HG02610 (cell line): ENCODE results near the gene EML2.

ENCODE experiments used
- ATAC-seq: cut with Tn5 transposase; IDR thresholded peaks from one replicate; pipeline ENCODE4 v1.9.1; 2021; ENCODE audit warnings: mild to moderate bottlenecking, moderate library complexity; ENCODE audit not compliant: unreplicated experiment

EML2 gene

DNA sequence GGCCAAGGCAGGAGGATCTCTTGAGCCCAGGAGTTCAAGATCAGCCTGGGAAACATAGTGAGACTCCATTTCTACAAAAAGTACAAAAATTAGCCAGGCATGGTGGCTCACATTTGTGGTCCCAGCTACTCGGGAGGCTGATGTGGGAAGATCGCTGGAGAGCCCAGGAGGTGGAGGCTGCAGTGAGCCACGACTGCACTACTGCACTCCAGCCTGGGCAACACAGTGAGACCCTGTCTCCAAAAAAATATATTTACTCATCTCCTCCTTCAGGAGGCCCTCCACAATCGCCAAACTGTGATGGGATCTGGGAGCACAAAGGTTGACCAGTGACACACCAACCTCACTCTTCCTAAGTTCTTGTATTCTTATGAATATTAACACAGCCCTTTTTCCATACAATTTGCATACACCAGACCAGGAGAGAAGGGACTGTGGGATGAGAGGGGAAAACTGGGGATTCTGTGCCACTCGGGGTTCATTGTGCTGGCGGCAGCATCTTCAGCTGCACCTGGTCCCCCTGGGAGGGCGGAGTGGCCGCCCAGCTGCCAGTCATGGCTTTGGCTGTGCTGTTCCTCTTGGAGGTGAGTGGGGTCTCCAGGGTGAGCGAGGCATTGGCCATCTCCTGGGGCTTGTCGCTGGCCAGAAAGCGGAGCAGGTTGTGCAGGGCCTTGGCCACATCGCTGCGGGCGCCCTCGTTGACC, 48.7 kb downstream of the EML2 start:
- no peak for ATAC-seq

DNA sequence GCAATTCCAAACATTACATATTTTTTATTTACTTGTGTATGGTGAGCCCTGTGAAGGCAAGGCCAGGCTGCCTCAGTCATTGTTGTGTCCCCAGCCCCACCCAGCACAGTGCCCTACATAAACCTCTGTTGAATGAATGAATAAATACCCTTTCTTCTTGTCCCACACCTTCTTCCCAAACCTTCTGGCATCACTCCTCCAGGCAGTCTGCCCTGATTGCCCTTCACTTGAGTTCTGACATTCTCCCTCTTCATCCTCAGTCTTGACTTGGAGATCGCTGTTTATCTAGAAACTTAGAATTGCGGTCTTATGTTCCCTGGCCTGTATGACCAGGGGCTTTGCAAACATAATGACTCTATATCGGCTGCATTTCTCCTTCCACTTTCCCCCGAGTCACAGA, 49.4 kb downstream of the EML2 start:
- no peak for ATAC-seq

DNA sequence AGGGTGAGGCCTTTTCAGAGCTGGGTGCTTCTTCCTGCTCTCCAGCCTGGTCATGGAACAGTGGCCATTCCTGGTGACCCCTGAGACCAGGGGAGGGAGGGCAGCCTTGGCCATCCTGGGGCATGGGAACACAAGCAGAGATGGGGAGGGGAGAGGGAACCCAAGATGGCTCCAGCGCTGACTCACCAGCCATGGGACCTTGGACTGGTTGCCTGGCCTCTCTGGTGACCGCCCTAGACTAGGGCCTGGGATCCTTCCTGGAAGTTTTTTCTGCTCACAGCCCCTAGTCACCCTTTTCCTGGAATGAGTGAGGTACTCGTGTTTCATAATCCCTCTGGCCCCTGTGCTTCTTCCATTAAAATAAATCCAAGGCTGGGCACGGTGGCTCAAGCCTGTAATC, 51.3 kb downstream of the EML2 start:
- ATAC-seq = no peak

DNA sequence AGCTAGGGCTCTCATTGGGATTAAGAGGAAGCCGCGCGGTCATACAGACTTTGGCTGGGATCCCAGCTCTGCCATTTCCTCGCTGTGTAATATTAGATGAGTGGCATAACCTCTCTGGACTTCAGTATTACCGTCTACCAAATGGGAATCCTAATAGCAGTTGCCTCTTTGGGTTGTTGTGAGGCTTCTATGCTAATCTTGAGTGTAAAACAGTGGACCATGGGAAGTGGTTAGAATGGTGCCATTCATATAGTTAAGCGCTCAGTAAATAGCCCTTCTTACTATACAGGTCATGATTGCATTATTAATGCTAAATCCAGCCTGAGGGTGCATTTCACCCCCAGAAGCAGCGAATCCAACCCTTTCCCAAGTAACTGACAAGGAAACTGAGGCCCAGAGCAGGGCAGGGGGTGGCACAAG, 54.0 kb downstream of the EML2 start:
- ATAC-seq = no peak

DNA sequence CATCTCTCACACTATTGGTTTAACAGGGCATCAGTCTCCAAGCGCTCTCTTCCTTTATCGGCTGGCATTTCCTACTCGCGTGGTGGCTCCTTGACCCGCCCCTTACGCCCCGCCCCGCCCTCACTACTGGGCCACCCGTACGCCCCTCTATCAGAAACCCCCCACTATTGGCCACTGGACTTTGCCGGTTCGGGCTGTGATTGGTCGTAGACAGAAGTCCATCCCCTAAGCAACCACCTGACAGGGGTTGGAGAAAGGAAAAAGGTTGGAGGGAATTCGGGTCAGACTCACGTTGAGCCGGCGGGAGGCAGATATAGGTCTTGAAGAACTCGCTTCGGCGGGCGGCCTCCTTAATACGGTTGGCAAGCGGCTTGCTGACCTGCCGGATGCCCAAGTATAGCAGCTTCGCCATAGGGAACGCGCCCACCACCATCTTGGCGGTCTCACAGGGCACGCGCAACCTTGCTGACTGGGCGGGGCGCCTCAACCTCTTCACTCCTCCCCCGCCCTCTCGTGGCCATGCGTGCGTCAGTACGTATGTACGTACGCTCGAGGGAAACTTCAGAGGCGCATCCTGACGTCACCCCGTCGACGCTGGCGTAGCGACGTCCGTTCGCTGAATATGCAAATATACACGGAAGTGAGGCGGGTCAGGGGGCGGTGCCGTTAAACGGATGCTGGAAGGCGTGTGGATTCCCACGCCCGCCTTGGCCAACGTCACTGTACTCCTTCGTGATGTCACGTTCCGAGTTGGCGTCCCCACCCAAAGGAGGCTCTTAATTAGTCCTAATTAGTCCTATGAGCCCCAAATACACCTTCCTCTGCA, 54.7 kb downstream of the EML2 start, which contains the start of gene OPA3:
Gene OPA3 (minus strand): TSS at position 471 of the 826 bp plus-strand sequence. CDS start 38 bp downstream, at position 433.
- ATAC-seq = peak; percentile 88

DNA sequence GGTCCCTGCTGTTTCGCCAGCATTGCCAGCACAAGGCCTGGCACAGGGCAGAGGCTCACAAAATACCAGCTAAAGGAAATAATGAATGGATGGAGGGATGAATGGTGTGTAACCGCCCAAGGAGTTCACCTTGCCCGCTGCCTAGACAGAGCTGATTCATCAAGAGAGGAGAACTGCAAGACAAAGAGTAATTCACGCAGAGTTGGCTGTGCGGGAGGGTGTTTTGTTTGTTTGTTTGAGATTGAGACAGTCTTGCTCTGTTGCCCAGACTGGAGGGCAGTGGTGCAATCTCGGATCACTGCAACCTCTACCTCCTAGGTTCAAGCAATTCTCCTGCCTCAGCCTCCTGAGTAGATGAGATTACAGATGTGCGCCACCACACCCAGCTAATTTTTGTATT, 57.6 kb downstream of the EML2 start:
- no peak for ATAC-seq

DNA sequence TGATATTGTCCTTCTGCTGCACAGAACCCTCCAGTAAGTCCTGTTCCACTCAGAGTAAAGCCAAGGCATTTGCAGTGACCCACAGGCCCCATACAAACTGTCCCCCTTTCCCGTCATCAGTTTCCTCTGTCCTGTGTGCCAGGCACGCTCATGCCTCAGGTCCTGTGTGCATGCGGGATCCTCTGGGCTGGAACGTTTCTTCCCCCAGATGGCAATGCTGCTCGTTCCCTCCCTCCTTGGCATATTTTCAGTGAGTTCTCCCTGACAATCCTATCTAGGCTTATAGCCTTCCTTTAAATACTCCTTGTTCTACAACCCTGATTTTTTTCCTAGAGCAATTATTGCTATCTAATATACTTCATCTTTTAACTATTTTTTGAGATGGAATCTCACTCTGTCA, 60.3 kb downstream of the EML2 start:
- no peak for ATAC-seq

DNA sequence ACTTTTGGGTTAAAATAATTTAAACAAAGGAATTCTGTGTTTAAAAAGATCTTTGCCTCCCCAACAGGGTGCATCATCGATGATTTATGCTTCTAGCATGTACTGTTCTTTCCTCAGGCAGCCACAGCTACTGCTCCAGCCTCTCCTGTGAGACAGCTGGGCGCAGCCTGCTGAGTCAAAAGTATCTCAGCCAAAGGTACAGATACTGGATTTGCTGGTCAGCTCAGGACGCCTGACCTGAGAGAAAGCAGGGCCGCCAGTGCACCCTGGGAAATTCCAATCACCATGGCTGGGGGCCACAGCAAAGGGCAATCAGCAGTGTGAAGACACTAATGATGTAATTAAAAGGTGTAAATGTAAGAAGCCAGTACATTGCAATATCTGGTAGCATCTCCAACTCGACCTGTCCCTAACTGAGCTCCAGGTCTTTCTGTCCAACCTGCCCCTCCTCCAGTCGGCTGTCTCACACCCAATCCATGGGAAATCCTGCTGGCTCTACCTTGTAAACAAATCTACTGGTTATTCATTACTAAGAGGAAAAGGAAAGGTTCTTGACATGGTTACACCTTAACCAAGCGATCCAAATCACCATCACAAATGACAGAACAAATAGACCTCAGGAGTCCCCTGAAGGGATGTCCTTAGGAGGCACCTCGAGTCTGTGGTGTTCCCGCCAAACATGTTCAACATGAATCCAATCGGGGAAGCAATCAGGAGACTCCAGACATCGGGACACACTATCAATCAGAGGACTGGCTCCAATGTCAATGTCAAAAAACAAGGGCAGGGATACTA, 61.9 kb downstream of the EML2 start:
- ATAC-seq = no peak

DNA sequence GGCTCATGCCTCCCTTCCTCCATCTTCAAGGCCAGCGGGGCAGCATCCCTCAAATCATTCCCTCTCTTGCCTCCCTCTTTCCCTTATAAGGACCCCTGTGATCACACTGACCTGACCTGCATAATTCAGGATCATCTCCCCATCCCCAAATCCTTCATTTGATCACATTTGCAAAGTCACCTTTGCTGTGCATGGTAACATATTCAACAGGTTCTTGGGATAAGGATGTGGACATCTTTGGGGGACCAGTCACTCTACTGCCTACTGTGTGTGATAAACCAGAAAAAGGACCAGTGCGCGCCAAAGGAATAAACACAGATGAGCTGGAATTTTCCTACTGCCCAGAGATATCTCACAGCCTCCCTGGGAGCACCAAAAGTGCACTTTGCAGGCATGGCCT, 62.5 kb downstream of the EML2 start:
- ATAC-seq = no peak

DNA sequence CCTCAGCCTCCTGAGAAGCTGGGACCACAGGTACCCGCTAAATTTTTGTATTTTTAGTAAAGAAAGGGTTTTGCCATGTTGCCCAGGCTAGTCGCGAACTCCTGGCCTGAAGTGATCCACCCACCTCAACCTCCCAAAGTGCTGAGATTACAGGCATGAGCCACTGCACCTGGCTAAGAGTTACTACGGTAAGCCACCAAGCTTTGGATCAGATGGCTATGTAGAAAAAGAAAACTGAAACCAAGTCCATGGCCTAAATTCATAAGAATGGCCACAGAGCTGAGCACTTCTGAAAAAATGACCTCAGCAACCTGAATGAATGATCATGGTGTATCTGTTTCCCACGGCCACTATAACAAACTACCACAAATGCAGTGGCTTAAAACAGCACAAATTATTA, 64.0 kb downstream of the EML2 start:
- ATAC-seq = no peak

DNA sequence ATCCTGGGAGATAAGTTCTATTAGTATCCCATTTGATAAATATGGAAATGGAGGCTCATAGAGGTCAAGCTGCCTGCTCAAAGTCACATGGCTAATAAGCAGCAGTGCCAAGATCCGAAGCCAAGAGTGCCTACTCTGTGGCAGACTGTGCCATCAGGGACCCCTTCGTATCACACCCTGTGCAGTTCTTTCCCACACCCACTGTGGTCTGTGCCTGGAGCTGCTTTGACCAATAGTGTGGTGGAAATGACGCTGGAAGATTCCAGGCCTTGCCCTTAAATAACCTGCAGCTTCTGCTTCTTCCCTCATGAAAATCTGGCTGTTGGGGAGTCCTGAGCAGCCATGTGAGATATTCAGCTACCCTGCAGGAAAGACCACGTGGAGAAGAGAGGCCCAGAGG, 64.7 kb downstream of the EML2 start:
- ATAC-seq = no peak

DNA sequence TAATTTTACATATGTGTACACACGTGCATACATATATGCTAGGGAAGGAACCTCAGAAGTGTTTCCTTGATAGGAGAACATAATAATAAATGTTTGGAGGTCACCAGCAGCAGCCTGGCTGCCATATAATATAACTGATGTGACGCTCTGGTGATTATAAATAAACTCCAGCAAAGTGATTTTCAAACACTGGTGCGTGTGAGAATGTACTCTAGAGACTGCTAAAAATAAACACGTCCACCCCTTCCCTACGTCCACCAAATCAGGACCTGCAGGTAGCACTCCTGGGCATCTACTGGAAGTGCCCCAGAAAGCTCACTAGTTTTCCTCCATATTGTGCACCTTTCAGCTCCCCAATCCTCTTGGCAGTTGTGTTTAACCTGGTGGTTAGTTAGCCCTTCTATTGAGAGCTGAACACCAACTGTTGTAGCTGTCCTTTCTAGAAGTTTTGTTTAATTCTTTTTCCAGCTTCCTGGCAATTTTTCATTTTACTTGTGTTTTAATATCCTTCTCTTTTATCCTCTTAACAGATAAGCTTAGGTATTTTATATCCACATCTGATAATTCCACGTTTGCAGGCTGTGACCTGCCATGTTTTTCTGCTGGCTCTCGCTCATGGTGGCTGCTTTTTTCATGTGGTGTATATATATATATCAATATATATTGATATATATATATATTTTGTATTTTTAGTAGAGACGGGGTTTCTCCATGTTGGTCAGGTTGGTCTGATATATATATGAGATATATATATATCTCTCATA, 67.6 kb downstream of the EML2 start:
- no peak for ATAC-seq

DNA sequence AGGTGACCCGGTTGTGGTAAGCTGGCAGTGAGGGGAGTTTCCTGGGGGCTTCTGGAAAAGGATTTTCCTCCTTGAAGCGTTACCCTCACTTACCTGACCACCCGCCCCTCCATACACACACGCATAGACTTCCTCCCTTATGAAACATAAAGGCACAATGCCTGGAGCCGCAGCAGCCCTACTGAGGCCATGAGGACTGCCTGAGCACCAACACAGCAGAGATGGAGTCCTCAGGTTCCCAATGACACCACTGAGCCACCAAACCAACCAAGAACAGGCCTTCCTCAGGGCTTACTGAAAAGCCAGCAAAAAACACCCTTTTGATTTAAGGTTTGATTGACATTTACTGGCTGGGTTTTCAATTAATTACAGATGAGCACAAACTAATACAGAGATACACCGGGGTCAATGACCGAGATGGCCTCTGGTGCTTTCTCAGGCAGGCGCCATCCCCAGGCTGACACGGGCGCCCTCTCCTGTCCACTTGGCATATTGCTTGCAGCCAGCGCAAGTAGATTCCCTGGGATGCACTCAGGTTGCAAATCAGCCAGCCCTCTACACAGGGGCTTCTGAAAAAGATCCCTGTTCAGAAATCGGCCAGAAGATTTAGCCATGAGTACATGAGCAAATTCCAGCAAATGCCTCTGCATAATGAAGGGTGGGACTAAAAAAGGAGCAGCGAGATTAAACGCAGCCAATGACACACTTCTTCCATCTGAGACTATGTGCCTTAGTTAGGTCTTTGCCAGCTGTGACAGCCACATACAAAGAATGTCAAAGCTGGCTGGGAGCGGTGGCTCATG, 69.4 kb downstream of the EML2 start:
- no peak for ATAC-seq

DNA sequence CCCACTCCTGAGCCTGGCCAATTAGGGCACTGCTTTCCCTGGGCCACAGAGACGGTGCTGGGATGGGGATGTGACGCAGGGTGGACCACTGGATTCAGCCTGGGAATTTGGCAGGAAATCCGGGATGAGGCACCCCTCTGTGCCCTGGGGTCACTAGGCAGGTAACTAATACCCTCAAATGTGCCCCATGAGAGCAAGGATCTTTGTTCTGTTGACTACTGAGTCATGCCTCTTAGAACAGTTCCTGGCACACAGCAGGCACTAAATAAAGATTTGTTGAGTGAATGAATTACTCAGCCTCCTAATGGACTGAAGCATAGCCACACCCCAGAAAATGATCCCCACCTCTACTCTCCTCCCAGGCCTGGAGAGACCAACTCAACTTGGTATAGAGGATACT, 70.5 kb downstream of the EML2 start:
- no peak for ATAC-seq

DNA sequence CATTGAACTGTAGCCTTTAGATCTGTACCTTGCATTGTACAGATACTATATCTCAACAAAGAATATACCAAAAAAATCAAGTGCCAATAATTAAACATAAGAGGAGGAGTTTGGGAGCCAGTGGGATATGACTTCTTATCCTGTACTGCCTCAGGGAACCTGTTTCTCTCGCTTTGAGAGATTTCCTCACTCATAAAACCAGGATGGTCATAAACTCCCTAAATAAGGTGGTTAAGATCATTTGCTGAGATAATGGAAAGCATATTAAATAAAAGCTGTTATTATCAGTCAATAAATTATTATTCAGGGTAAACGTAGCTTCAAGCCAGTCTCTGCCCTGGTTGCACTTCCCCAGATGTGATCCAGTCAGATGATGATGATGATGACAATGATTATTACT, 71.6 kb downstream of the EML2 start:
- no peak for ATAC-seq

DNA sequence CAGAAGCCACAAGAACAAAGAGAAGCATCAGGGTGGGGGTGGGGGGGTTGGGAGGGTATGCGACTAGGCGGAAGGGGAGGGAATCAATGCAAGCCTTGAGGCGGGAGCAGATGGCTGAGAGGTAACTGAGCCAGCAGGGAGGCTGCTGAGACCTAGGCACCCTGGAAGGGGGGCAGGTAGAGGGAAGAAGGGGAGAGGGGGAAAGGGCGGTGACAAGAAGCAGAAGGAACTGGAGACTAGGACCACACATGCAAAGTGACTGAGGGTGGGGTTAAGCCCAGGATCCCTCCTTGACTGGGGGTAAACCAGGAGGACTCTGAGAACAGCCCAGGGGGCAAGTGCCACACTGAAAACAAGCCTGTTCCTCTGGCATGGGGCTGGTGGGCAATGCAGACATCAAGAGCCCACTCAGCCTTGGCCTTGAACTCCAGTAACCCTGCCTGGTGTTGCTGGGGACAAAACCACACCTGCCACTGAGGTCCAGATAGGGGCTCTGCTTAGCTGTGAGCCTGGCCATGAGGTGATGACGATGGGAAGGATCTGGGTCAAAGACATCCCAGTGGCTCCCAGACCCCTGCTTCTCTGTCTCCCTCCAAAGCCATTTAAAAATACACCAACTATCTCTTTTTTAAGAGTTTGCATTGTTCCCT, 74.9 kb downstream of the EML2 start:
- ATAC-seq = no peak

DNA sequence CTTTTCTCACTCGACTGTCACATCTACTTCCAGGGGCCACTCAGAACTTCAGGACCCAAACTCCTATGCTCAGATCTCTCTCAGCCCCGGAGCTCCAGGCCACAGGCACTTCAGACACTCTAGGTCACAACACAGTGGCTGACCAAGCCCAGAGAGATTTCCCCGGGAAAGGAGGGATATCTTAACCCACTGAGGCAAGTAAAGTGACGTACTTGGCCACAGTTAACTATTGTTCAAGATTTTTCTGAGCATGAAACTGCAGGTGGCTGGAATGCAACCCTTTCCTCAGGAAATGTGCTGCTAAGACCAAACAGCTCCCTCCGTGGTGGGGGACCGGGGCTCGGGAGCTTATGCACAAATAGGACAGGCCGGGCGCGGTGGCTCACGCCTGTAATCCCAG, 78.5 kb downstream of the EML2 start:
- ATAC-seq = no peak

DNA sequence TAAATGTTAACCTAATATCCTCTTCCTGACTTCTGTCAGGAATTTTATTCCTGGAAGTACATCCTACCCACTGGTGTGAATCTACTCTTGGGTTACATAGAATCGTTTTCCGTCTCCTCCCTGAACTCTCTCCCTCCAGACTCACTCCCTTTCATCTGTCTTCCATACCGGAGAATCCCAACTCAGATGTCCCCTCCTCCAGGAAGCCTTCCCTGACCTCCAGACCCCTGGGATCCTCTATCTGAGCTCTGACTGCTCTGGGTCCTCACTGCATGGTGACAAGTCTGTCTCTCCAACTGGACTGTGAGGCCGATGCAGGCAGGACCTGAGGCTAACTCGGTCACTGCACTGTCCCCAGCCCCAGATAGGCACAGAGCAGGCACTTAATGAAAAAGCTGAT, 79.2 kb downstream of the EML2 start:
- ATAC-seq = no peak
